OCI-M1 (cell line): ENCODE measurements around the gene ATPAF1.
"Not testable (repeated sequence)": the region's sequence is repeated elsewhere in the genome, so short reads cannot be mapped to it uniquely, and the experiment has no call there.

Experiments
- DNase-seq: peaks from one replicate; lab custom pipeline; 2025; lab: John Stamatoyannopoulos, UW

The ATPAF1 gene

GRCh38 chr1:46681333-46682034, 13.3 kb upstream of the ATPAF1 start:
- no peak for DNase-seq

GRCh38 chr1:46679789-46680573, 11.8 kb upstream of the ATPAF1 start:
- DNase-seq = no peak

- DNase-seq = no peak
Measured at GRCh38 chr1:46677339-46677738, 9.2 kb upstream of the ATPAF1 start.

- DNase-seq = peak; percentile 51
Measured at GRCh38 chr1:46676531-46676930, 8.4 kb upstream of the ATPAF1 start.

GRCh38 chr1:46675549-46676314, 7.6 kb upstream of the ATPAF1 start:
- DNase-seq = peak; percentile 88

DNA sequence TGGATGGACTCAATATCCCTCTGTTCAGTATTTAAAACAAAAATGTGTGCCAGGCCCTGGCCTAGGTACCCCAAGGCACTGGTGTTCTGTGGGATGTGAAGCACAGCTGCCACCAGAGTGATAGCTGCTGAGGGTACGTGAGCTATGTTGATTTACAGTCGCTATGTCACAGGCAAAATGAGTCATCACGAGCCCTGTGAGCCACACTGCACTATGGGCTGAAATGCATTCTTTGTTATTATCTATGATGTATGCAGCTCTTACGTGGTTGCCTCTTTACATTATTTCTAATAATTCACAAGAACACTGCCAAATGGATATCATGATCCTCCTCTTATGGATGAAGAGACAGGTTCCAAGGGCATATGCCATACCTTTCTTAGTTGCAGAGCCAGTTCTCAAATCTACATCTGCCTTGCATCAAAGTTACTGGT, 5.6 kb upstream of the ATPAF1 start:
- DNase-seq = peak; percentile 67

DNA sequence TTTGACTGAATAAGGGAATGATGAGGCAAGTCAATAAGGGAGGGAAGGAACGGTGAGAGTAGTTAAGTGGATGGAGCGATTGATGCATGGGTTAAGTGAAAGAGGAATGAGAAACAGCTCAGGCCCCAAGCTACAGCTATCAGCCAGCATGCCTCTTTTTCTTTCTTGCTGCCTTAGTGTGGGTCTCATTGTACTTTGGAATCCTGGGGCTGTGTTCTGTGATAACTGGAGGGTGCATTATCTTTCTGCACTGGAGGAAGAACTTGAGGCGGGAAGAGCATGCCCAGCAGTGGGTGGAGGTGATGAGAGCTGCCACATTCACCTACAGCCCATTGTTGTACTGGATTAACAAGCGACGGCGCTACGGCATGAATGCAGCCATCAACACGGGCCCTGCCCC, 4.5 kb upstream of the ATPAF1 start:
- no peak for DNase-seq

DNA sequence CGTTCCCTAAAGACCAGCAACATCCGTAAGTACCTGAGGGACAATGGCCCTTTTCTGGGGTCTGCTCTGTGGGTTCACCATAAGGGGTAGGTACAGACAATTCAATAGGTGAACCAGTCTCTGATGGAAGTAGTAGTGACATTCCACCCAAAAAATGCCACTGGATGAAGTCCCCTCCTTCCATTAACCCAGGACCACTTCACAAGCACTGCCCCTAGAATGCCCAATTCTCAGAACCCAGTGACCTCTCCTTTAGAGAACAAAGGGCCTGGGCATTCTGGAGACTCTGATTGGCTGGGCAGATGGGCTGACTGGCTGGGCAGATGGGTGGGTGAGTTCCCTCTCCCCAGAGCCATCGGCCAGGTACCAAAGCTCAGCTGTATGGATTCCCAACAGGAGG, 3.4 kb upstream of the ATPAF1 start, which contains the start of gene TEX38:
TEX38 (plus strand) TSS at position 301 of the 400 bp plus-strand sequence; CDS start at position 382, 81 bp downstream.
- no peak for DNase-seq

- peak; percentile 4 for DNase-seq
Measured at GRCh38 chr1:46670134-46670533, 2.0 kb upstream of the ATPAF1 start.

- no peak for DNase-seq
Measured at GRCh38 chr1:46665983-46666382, 2.2 kb downstream of the ATPAF1 start.

DNA sequence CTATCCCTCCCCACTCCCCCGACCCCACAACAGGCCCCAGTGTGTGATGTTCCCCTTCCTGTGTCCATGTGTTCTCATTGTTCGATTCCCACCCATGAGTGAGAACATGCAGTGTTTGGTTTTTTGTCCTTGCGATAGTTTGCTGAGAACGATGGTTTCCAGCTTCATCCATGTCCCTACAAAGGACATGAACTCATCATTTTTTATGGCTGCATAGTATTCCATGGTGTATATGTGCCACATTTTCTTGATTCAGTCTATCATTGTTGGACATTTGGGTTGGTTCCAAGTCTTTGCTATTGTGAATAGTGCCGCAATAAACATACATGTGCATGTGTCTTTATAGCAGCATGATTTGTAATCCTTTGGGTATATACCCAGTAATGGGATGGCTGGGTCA, 5.2 kb downstream of the ATPAF1 start:
- DNase-seq = not testable (repeated sequence)

- DNase-seq = not testable (repeated sequence)
Measured at GRCh38 chr1:46660116-46660515, 8.0 kb downstream of the ATPAF1 start.

DNA sequence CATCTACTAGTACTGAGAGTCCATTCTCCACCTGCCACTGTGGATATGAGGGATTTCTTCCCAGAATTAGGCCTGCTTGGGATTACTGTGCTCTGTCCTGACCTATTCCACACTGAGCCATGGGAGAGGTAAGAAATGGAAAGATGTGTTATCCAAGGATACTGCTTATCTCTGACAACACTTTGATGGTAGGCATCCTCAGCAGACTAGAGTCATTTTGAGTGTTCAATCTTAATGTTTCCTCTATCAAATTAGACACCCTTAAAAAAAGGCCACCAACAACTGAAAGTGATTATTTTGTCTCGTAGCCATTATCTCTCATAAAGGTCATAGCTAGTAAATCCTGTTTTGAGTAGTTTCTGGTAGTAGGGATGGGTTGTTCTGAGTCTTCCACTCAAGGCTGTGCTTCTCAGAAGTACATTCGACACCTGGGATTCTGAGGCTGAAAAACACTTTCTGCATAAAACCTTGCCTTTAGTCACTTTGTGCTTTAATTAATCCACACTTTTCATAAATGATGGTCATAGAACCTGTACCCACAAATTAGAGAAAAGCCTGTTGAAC, 8.8 kb downstream of the ATPAF1 start:
- no peak for DNase-seq

DNA sequence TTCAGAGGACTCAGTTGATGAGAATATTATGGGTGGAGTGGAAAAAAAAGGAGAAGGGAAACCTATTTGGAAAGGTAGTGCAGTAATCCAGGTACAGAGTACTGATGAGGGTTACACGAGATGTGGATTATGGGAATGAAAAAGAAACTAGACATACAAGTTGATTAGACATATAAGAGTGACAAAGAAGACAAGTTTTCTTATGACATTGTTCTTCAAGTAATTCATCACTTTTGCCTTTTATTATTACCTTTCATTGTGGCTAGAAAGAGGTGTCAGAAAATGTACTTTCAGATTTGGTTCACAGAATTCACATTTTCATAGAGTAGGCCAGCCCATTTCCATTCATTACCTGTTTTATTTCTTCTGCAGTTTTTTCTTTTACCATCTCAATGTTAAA, 10.4 kb downstream of the ATPAF1 start:
- DNase-seq = no peak

GRCh38 chr1:46656643-46657042, 11.5 kb downstream of the ATPAF1 start:
- no peak for DNase-seq

DNA sequence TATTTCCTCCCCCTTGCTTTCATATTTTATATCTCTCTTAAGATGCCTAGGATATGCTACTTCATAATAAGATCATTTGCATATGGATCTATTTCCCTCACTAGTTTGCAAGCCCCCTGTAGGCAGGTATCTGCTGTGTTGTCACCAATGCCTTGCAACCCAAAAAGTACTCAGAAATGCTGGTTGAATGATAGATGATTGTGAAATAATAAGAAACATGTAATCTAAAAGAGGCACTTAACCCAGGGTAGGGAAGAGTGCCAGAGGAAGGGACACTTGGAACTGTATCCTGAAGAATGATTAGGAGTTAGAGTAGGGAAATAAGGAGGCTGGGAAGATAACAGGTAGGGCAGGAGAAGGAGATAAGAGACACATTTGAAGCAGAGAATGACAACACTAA, 12.3 kb downstream of the ATPAF1 start:
- no peak for DNase-seq

DNA sequence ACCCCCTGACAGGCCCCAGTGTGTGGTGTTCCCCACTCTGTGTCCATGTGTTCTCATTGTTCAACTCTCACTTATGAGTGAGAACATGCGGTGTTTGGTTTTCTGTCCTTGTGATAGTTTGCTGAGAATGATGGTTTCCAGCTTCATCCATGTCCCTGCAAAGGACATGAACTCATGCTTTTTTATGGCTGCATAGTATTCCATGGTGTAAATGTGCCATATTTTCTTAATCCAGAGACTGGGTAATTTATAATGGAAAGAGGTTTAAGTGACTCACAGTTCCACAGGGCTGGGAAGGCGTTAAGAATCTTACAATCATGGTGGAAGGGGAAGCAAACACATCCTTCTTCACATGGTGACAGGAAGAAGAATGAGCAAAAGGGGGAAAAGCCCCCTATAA, 13.5 kb downstream of the ATPAF1 start:
- DNase-seq = not testable (repeated sequence)

DNA sequence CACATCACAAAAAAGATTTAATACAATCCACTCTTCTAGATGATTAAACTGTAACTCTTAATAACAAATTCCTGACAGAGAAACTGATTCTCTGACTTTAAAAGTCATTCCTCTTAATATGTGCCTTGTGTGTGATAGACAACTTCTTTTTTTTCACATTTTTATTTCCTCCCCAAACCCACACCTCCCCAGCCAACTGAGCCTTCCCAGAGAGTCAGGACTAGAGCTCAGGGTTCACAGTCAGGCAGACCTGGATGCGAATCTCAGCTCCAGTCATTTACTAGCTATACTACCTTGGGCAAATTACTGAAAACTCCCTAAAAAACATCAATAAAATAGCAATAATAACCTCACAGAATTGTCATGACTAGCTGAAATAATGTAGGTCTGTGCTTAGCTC, 14.2 kb downstream of the ATPAF1 start:
- no peak for DNase-seq

DNA sequence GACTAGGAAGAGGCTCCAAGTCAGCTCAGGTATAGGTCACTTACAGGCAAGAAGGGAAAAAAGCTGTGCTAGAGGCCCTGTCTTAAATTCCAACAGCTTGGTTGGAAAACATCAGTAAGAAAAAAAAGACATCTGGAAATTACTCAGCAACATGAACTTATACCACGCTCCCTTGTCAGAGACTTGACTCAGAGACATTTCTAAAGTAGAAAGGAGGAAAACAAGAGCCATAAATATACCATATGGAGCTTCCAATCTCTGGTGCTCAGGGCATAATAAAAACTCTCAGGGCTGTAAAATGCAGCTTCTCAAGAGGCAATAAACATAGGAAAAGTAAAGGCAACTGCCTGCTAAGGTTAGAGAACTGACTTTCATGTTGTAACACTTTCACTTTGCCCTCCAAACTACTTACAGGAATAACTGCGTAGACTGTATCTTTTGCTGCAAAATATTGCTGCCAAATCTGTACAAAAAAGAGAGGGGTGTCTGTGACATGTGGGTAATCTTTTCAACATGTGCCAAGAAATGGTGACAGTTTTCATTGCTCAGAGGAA, 14.7 kb downstream of the ATPAF1 start:
- no peak for DNase-seq

DNA sequence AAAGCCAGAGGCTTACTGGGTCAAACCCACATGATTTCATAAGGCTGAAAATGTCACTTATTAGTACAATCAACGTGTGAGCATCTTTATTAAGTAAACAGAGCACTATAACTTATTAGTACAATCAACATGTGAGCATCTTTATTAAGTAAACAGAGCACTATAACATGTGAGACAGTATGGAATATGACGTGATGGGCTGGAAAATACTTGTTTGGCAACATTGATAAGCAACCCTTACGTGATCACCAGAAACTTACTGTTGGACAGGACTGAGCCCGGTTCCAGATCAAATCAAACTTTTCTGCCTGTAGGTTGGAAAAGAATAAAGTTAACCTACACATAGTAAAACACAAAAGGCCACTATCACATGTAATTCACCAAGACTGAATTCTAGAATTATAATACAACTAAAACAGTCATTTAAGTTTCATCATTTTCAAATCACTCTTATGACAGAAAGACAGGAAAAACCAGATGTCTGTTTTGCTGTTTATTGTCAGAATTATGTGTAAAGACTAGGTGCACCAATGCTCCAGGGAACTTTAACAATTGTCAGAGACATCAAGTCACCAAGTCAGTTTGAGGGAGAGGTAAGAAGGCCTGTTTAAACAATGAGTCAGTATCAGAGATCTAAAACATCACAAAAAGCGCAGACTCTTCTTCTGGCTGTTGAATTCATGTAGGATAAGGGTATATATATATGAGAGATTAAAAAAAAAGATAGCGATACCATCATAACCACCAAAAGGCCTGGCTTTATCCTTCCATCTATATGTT, 15.7 kb downstream of the ATPAF1 start:
- DNase-seq = no peak

DNA sequence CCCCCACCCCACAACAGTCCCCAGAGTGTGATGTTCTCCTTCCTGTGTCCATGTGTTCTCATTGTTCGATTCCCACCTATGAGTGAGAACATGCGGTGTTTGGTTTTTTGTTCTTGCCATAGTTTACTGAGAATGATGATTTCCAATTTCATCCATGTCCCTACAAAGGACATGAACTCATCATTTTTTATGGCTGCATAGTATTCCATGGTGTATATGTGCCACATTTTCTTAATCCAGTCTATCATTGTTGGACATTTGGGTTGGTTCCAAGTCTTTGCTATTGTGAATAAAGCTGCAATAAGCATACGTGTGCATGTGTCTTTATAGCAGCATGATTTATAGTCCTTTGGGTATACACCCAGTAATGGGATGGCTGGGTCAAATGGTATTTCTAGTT, 17.0 kb downstream of the ATPAF1 start:
- DNase-seq = not testable (repeated sequence)
